Nucleus accumbens (tissue), 56 donors: ENCODE results near the gene TAPT1.
"Not testable (repeated sequence)": the region's sequence is repeated elsewhere in the genome, so short reads cannot be mapped to it uniquely, and the experiment has no call there.

Source experiments
- DNase-seq, 56 donors: peaks; one replicate each; lab custom pipeline; 2025; lab: John Stamatoyannopoulos, UW

Gene TAPT1

GRCh38 chr4:16218950-16219349 lies 7.3 kb downstream of the TAPT1 start:
- DNase-seq, result no peak

- no peak for DNase-seq
These were observed 8.8 kb downstream of the TAPT1 start for GRCh38 chr4:16217300-16218051.

- DNase-seq, result no peak
These were observed 13.2 kb downstream of the TAPT1 start for GRCh38 chr4:16213121-16213520.

- DNase-seq, result peak in 2 of 56 donors; percentile 7 to 14
These were observed 14.0 kb downstream of the TAPT1 start for GRCh38 chr4:16212138-16212782.

- DNase-seq, result no peak
These were observed 18.9 kb downstream of the TAPT1 start for GRCh38 chr4:16207409-16207808.

DNA sequence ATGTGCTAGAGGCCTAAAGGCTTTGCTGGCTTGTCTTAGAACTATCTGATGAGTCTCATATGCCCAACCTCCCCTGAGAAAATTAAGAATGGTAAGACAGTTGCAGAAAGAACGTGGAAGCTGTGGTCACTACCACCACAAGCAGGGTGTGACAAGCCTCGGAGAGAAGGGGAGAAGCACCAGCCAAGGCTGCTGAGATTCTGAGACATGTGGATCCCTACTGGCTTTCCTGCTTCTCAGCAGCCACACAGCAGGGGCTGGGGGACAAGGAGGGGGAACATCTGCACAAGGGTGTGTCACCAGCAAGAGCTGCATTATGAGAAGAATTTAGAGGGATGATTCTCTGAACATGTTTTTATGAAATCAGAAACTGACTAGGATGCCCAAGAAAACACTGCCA lies 19.4 kb downstream of the TAPT1 start:
- DNase-seq, result no peak

- DNase-seq, result no peak
These were observed 20.0 kb downstream of the TAPT1 start for GRCh38 chr4:16206301-16206700.

GRCh38 chr4:16205298-16206164 lies 20.7 kb downstream of the TAPT1 start:
- no peak for DNase-seq

DNA sequence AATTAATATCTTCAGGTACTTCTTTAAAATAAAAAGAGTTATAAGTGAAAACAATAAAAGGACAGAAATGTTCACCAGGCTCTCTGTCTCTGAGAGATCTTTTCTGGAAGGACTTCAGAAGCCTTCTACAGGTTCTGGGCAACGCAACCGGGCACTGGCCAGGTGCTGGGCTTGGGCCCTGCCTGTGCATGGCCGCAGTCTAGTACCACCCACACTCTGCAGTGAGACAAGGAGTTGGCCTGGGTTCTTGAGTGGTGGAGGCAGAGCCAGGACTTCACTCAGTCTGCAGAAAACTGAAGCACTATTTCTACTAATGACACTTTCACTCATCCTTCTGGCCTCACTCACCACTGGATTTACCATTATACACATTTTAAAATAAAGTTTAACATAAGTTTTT lies 21.8 kb downstream of the TAPT1 start:
- peak in 3 of 56 donors; percentile 3 to 21 (median 14) for DNase-seq

- no peak for DNase-seq
These were observed 23.2 kb downstream of the TAPT1 start for GRCh38 chr4:16203083-16203482.

GRCh38 chr4:16202598-16202997 lies 23.7 kb downstream of the TAPT1 start:
- no peak for DNase-seq

- DNase-seq, result no peak
These were observed 27.2 kb downstream of the TAPT1 start for GRCh38 chr4:16199093-16199492.

- DNase-seq, result no peak
These were observed 28.2 kb downstream of the TAPT1 start for GRCh38 chr4:16197876-16198665.

DNA sequence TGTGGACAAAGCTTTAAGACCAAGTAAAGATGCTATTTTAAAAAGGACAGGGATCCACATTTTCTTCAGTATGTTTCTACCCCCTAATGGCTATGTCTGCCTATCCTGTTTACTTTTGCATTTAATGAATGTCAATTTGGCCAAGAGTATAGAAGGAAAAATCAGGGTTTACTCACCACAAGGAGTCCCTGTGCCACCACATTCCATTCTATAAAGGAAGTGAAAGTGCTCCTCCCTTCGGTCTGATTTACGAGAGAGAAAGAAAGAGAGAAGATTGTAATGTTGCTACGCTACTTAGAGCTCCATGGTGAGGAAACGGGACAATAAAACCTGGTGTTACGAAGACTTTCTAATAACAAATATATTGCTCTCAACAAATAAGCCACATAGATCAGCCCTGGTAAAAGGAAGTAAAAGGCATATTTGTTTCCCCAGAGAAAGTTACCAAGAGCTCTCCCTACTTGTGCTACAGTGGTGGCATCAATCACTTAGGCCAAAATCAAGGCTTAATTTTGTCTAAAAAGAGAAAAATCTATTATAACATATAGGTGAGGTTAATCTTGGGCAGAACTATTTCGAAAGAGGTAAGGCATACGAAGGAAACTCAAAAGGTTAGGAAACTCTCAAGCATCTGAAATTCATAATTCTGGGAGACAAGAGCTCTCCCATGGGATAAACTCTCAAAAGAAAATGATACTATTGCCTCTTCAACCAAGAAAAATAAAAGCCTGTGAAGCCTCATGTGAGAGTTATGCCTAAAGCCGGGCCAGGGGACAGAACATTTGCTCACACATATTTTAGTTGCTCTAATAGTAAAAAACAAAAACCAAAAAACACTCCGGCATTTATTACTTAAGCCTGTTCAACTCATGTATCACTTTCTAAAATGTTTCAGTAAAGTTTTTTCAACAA lies 29.5 kb downstream of the TAPT1 start:
- peak in 2 of 56 donors; percentile 3 to 13 for DNase-seq

- DNase-seq, result no peak
These were observed 31.1 kb downstream of the TAPT1 start for GRCh38 chr4:16195209-16195608.

- not testable (repeated sequence) for DNase-seq
These were observed 31.5 kb downstream of the TAPT1 start for GRCh38 chr4:16194798-16195197.

GRCh38 chr4:16194214-16194613 lies 32.1 kb downstream of the TAPT1 start:
- no peak for DNase-seq

GRCh38 chr4:16192631-16193518 lies 33.4 kb downstream of the TAPT1 start:
- DNase-seq, result no peak
